Tibial nerve (tissue), 4 donors: ENCODE results near the gene RNF212.

ENCODE experiments used
- CTCF ChIP-seq, 5 experiments: fragments of 200-600 bp in 3 of 5; fragments of 450-650 bp in 2 of 5; sonication (generic) in 3 of 5; IDR thresholded peaks; one replicate each; pipeline ENCODE4 v1.5.1; 2016 to 2019; ENCODE audit warnings: antibody characterized with exemption in 5 of 5, mild to moderate bottlenecking in 3 of 5, moderate library complexity in 2 of 5
- EP300 ChIP-seq, 2 donors: sonication (generic); formaldehyde crosslinking; IDR thresholded peaks; one replicate each; pipeline ENCODE4 v1.6.1; 2017; ENCODE audit warnings: antibody characterized with exemption in 2 of 2, mild to moderate bottlenecking in 1 of 2
- POLR2A ChIP-seq, 2 donors: fragments of 450-650 bp; IDR thresholded peaks; one replicate each; pipeline ENCODE4 v1.6.1; 2017; ENCODE audit warnings: antibody characterized with exemption in 2 of 2, mild to moderate bottlenecking in 2 of 2, moderate library complexity in 2 of 2

- TF ChIP-seq EP300 (IDR thresholded peaks at IDR 0.05) (no peak), CTCF (IDR thresholded peaks at IDR 0.05) (no peak), POLR2A (IDR thresholded peaks at IDR 0.05) (no peak)
Observed at GRCh38 chr4:1062419-1062818, 50.9 kb downstream of the RNF212 start.
